ENCODE measurements around the gene INPPL1. TPM values are rescaled to one million over a fixed set of nuclear protein-coding genes. Genes with fewer than 3 reads are reported as not detected.

INPPL1 gene
- total RNA-seq, 8 experiments from 2014 or later, result 16.6 to 161 (median 41.3) TPM

GRCh38 chr11:72244060-72244360, 19.4 kb downstream of the INPPL1 start, which contains the start of gene PHOX2A:
Gene PHOX2A (minus strand): TSS chr11:72244176. CDS start chr11:72244004, 172 bp downstream.
- peak in 5 of 8 experiments; percentile 1 to 41 (median 37) for ATAC-seq (replicated peaks in 6 of 8)
- in situ Hi-C loops (cut with MboI; ENCODE audit: low pct_unique_long_range_greater_than_20kb in 2 of 9, low sequenced_read_pairs in 9 of 9, unreplicated experiment in 9 of 9), result loop anchor here in 1 of 9 experiments (25.0 kb wide), 1 partner anchor 168 kb away; no protein-coding TSS in a partner anchor
- Histone ChIP-seq H3K27ac (no peak within 1 kb of the TSS), H3K4me3 (peak within 1 kb of the TSS in 4 of 5 donors; percentile 2 to 24 (median 16)), H3K4me1 (replicated peaks in 1 of 2) (peaks cover 7 to 9% of the 10 kb centered on the region in 2 donors)
- no CpG with 5 or more reads among the region's 37 CpGs for WGBS, 10 experiments

GRCh38 chr11:72244361-72245262, 20.0 kb downstream of the INPPL1 start:
- Histone ChIP-seq H3K4me3 (peak overlapping the region in 4 of 5 donors; percentile 2 to 24 (median 16)), H3K4me1 (replicated peaks in 1 of 2) (peaks cover 3 to 4% of the 10 kb centered on the region in 2 donors), H3K27ac (no peak overlapping the region)
- peak in 6 of 8 experiments; percentile 4 to 42 (median 34) for ATAC-seq (replicated peaks in 6 of 8)
- WGBS, 10 experiments, result 6 to 31% (median 19%) methylated on average over 1 to 13 of the region's 46 CpGs
- in situ Hi-C loops (cut with MboI; ENCODE audit: low pct_unique_long_range_greater_than_20kb in 2 of 9, low sequenced_read_pairs in 9 of 9, unreplicated experiment in 9 of 9), result loop anchor here in 1 of 9 experiments (25.0 kb wide), 1 partner anchor 168 kb away; no protein-coding TSS in a partner anchor

GRCh38 chr11:72245263-72245816, 20.8 kb downstream of the INPPL1 start:
- WGBS, 10 experiments, result 17 to 33% (median 20%) methylated on average over 1 to 10 of the region's 19 CpGs; no CpG with 5 or more reads in 5 of the 10 experiments
- in situ Hi-C loops (cut with MboI; ENCODE audit: low pct_unique_long_range_greater_than_20kb in 2 of 9, low sequenced_read_pairs in 9 of 9, unreplicated experiment in 9 of 9), result loop anchor here in 1 of 9 experiments (25.0 kb wide), 1 partner anchor 167 kb away; no protein-coding TSS in a partner anchor
- no peak for ATAC-seq (replicated peaks in 6 of 8)

GRCh38 chr11:72247584-72247983, 23.0 kb downstream of the INPPL1 start:
- WGBS, 10 experiments, result 11 to 69% (median 41%) methylated on average over 1 to 2 of the region's 2 CpGs; no CpG with 5 or more reads in 4 of the 10 experiments
- Histone ChIP-seq H3K27ac (no peak overlapping the region), H3K4me3 (no peak overlapping the region), H3K4me1 (replicated peaks in 1 of 2) (peaks cover 0 to 3% of the 10 kb centered on the region in 2 donors)
- ATAC-seq (replicated peaks in 6 of 8), result no peak
- in situ Hi-C loops (cut with MboI; ENCODE audit: low pct_unique_long_range_greater_than_20kb in 2 of 9, low sequenced_read_pairs in 9 of 9, unreplicated experiment in 9 of 9), result loop anchor here in 1 of 9 experiments (25.0 kb wide), 1 partner anchor 165 kb away; no protein-coding TSS in a partner anchor

More at GRCh38 chr11:72245263-72245816, 20.8 kb downstream of the INPPL1 start:
- Histone ChIP-seq H3K4me3 (no peak overlapping the region), H3K27ac (no peak overlapping the region), H3K4me1 (replicated peaks in 1 of 2) (peaks cover 0 to 3% of the 10 kb centered on the region in 2 donors)

- H3K27ac ChIP-seq, result no peak overlapping the region
- no peak for ATAC-seq (replicated peaks in 6 of 8)
- 33 to 100% (median 66%) methylated on average over 1 to 4 of the region's 5 CpGs; no CpG with 5 or more reads in 5 of the 10 experiments for WGBS, 10 experiments
- in situ Hi-C loops (cut with MboI; ENCODE audit: low pct_unique_long_range_greater_than_20kb in 2 of 9, low sequenced_read_pairs in 9 of 9, unreplicated experiment in 9 of 9), result loop anchor here in 1 of 9 experiments (25.0 kb wide), 1 partner anchor 162 kb away; no protein-coding TSS in a partner anchor
- H3K4me1 ChIP-seq (replicated peaks in 1 of 2), result no peaks in the 10 kb centered on the region
- H3K4me3 ChIP-seq, result no peak overlapping the region
Observed at GRCh38 chr11:72249961-72250360, 25.4 kb downstream of the INPPL1 start.

GRCh38 chr11:72250661-72251464, 26.3 kb downstream of the INPPL1 start:
- in situ Hi-C loops (cut with MboI; ENCODE audit: low pct_unique_long_range_greater_than_20kb in 2 of 9, low sequenced_read_pairs in 9 of 9, unreplicated experiment in 9 of 9), result no loop called here

GRCh38 chr11:72251614-72252013, 27.0 kb downstream of the INPPL1 start:
- Histone ChIP-seq H3K4me1 (replicated peaks in 1 of 2) (no peaks in the 10 kb centered on the region), H3K4me3 (no peak overlapping the region), H3K27ac (no peak overlapping the region)
- in situ Hi-C loops (cut with MboI; ENCODE audit: low pct_unique_long_range_greater_than_20kb in 2 of 9, low sequenced_read_pairs in 9 of 9, unreplicated experiment in 9 of 9), result no loop called here
- WGBS, 10 experiments, result 0 to 100% (median 81%) methylated on average over 1 to 3 of the region's 5 CpGs; no CpG with 5 or more reads in 2 of the 10 experiments
- ATAC-seq (replicated peaks in 6 of 8), result no peak

More at GRCh38 chr11:72250661-72251464, 26.3 kb downstream of the INPPL1 start:
- H3K4me3 ChIP-seq, result no peak overlapping the region
- no peaks in the 10 kb centered on the region for H3K4me1 ChIP-seq (replicated peaks in 1 of 2)
- no peak overlapping the region for H3K27ac ChIP-seq
- no peak for ATAC-seq (replicated peaks in 6 of 8)
- WGBS, 10 experiments, result 57 to 90% (median 85%) methylated on average over 1 to 8 of the region's 24 CpGs; no CpG with 5 or more reads in 3 of the 10 experiments

- H3K27ac ChIP-seq, result no peak overlapping the region
- H3K4me3 ChIP-seq, result no peak overlapping the region
- no peaks in the 10 kb centered on the region for H3K4me1 ChIP-seq (replicated peaks in 1 of 2)
- 73 to 100% (median 80%) methylated on average over 1 to 3 of the region's 3 CpGs; no CpG with 5 or more reads in 3 of the 10 experiments for WGBS, 10 experiments
- in situ Hi-C loops (cut with MboI; ENCODE audit: low pct_unique_long_range_greater_than_20kb in 2 of 9, low sequenced_read_pairs in 9 of 9, unreplicated experiment in 9 of 9), result no loop called here
- ATAC-seq (replicated peaks in 6 of 8), result no peak
Observed at GRCh38 chr11:72253392-72253791, 28.8 kb downstream of the INPPL1 start.

GRCh38 chr11:72254299-72254993, 29.9 kb downstream of the INPPL1 start:
- no peaks in the 10 kb centered on the region for H3K4me1 ChIP-seq (replicated peaks in 1 of 2)
- in situ Hi-C loops (cut with MboI; ENCODE audit: low pct_unique_long_range_greater_than_20kb in 2 of 9, low sequenced_read_pairs in 9 of 9, unreplicated experiment in 9 of 9), result no loop called here
- H3K4me3 ChIP-seq, result no peak overlapping the region
- no peak for ATAC-seq (replicated peaks in 6 of 8)
- H3K27ac ChIP-seq, result no peak overlapping the region
- WGBS, 10 experiments, result 0 to 93% (median 60%) methylated on average over 1 to 4 of the region's 5 CpGs; no CpG with 5 or more reads in 3 of the 10 experiments

GRCh38 chr11:72257570-72257969, 33.0 kb downstream of the INPPL1 start:
- in situ Hi-C loops (cut with MboI; ENCODE audit: low pct_unique_long_range_greater_than_20kb in 2 of 9, low sequenced_read_pairs in 9 of 9, unreplicated experiment in 9 of 9), result no loop called here
- no peak overlapping the region for H3K27ac ChIP-seq
- 0 to 88% (median 64%) methylated on average over 1 to 2 of the region's 2 CpGs; no CpG with 5 or more reads in 3 of the 10 experiments for WGBS, 10 experiments
- ATAC-seq (replicated peaks in 6 of 8), result no peak
- H3K4me3 ChIP-seq, result no peak overlapping the region
- H3K4me1 ChIP-seq (replicated peaks in 1 of 2), result no peaks in the 10 kb centered on the region

GRCh38 chr11:72259490-72259889, 34.9 kb downstream of the INPPL1 start:
- no peaks in the 10 kb centered on the region for H3K4me1 ChIP-seq (replicated peaks in 1 of 2)
- no peak overlapping the region for H3K27ac ChIP-seq
- ATAC-seq (replicated peaks in 6 of 8), result no peak
- in situ Hi-C loops (cut with MboI; ENCODE audit: low pct_unique_long_range_greater_than_20kb in 2 of 9, low sequenced_read_pairs in 9 of 9, unreplicated experiment in 9 of 9), result no loop called here
- H3K4me3 ChIP-seq, result no peak overlapping the region
- 24 to 93% (median 54%) methylated on average over 1 to 2 of the region's 2 CpGs; no CpG with 5 or more reads in 4 of the 10 experiments for WGBS, 10 experiments

GRCh38 chr11:72260574-72260973, 36.0 kb downstream of the INPPL1 start:
- Histone ChIP-seq H3K4me3 (no peak overlapping the region), H3K27ac (no peak overlapping the region), H3K4me1 (replicated peaks in 1 of 2) (no peaks in the 10 kb centered on the region)
- in situ Hi-C loops (cut with MboI; ENCODE audit: low pct_unique_long_range_greater_than_20kb in 2 of 9, low sequenced_read_pairs in 9 of 9, unreplicated experiment in 9 of 9), result no loop called here
- ATAC-seq (replicated peaks in 6 of 8), result no peak
- WGBS, 10 experiments, result 29 to 100% (median 80%) methylated on average over 1 to 5 of the region's 5 CpGs; no CpG with 5 or more reads in 1 of the 10 experiments

Measured in motor neuron (in vitro differentiated cells).